ENCODE results near the gene CFAP61.

The CFAP61 gene

DNA sequence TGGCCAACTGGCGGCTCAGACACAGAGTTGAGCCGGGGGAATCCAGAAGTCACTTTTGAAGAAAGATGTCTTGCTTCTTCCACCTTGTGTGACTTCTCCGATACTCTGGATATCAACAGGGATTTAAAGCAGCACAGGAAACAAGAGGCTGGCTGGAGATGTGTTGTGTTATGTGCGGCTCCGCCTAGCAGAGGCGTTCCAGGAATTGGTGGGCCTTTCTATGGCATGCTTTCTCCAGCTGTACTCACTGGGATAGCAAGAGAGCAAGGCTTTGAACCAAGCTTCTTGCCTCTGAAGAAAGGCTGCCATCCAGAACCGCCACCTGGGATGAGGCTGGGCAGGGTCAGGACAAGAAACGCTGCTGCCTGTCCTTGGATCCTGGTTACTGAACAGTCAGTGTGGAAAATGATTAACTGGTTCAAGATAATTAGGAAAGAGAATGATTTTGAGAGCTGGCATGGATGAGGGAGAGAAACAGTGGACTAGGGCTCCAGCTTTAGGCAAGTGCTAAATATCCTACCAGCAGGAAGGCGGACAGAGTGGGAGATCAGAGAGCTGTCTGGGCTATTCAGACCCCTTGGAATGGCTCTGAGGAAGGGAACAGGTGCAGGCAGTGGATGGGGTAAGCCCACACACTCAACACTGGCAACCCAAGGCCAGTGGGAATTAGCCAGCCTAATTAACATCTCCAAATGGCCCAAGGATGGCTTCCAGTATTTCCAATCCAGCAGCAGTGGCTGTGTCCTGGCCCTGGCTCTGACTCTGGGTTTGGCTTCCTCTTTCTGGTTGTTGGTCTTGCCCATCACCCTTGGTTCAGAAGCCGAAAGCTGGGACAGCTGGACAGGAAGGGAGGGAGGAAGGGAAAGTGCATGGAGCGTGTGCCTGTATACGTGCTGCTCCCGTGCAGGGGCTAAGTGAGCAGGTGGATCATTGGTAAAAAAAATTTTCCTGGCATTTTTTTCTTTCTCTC is 347.5 kb downstream of the CFAP61 start (continued):
- TF ChIP-seq ZNF214 (tag by site-specific recombination; IDR thresholded peaks at IDR 0.05; ENCODE audit: borderline replicate concordance), result no peak
- TF ChIP-seq ZNF792 (tag by site-specific recombination; IDR thresholded peaks at IDR 0.05), result no peak

DNA sequence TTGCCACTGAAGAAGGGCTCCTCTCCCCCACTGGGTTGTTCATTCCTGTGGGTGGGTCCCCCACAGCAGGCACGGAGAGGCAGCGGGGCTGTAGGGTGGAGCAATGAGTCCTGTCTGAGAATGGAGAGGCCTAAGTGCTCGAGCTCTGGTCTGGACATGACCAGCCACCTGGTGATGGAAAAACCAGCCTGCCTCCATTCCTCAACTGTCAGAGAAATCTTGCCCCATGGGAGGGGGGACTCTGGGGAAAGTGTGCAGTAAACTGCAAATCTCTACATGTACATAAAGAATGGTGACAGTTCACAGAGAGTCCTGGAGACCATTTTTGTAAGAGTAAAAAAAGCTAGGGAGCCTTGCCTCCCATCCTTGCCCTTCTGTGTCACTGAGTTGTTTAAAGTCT is 349.7 kb downstream of the CFAP61 start:
- no peaks in the 10 kb centered on the region for H3K4me1 ChIP-seq (ENCODE audit: control insufficient read depth, insufficient read depth, low read length)
- TF ChIP-seq, protein P1, sequence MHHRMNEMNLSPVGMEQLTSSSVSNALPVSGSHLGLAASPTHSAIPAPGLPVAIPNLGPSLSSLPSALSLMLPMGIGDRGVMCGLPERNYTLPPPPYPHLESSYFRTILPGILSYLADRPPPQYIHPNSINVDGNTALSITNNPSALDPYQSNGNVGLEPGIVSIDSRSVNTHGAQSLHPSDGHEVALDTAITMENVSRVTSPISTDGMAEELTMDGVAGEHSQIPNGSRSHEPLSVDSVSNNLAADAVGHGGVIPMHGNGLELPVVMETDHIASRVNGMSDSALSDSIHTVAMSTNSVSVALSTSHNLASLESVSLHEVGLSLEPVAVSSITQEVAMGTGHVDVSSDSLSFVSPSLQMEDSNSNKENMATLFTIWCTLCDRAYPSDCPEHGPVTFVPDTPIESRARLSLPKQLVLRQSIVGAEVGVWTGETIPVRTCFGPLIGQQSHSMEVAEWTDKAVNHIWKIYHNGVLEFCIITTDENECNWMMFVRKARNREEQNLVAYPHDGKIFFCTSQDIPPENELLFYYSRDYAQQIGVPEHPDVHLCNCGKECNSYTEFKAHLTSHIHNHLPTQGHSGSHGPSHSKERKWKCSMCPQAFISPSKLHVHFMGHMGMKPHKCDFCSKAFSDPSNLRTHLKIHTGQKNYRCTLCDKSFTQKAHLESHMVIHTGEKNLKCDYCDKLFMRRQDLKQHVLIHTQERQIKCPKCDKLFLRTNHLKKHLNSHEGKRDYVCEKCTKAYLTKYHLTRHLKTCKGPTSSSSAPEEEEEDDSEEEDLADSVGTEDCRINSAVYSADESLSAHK (tag by site-specific recombination; IDR thresholded peaks at IDR 0.05), result no peak
- TF ChIP-seq KLF1 (tag by site-specific recombination; IDR thresholded peaks at IDR 0.05) (no peak), HOXC10 (CRISPR knock-in tag; IDR thresholded peaks at IDR 0.05) (no peak), ZFP37 (tag by site-specific recombination; IDR thresholded peaks at IDR 0.05) (no peak), ZFP41 (tag by site-specific recombination; IDR thresholded peaks at IDR 0.05; ENCODE audit: borderline replicate concordance) (no peak), ZNF776 (tag by site-specific recombination; IDR thresholded peaks at IDR 0.05; ENCODE audit: borderline replicate concordance) (no peak), KLF9 (tag by site-specific recombination; IDR thresholded peaks at IDR 0.05; ENCODE audit: low read depth) (no peak), TCF7L2 (IDR thresholded peaks at IDR 0.05; ENCODE audit: borderline replicate concordance, low read depth, low read length) (no peak), ZNF366 (tag by site-specific recombination; conservative IDR thresholded peaks at IDR 0.05) (no peak), ZNF514 (tag by site-specific recombination; IDR thresholded peaks at IDR 0.05) (no peak), TRIM28 (IDR thresholded peaks at IDR 0.05; ENCODE audit: borderline replicate concordance, low read length) (no peak)
- TF ChIP-seq, protein P2, sequence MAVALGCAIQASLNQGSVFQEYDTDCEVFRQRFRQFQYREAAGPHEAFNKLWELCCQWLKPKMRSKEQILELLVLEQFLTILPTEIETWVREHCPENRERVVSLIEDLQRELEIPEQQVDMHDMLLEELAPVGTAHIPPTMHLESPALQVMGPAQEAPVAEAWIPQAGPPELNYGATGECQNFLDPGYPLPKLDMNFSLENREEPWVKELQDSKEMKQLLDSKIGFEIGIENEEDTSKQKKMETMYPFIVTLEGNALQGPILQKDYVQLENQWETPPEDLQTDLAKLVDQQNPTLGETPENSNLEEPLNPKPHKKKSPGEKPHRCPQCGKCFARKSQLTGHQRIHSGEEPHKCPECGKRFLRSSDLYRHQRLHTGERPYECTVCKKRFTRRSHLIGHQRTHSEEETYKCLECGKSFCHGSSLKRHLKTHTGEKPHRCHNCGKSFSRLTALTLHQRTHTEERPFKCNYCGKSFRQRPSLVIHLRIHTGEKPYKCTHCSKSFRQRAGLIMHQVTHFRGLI (tag by site-specific recombination; IDR thresholded peaks at IDR 0.05), result no peak
- POLR2A ChIA-PET, result no interaction called here

DNA sequence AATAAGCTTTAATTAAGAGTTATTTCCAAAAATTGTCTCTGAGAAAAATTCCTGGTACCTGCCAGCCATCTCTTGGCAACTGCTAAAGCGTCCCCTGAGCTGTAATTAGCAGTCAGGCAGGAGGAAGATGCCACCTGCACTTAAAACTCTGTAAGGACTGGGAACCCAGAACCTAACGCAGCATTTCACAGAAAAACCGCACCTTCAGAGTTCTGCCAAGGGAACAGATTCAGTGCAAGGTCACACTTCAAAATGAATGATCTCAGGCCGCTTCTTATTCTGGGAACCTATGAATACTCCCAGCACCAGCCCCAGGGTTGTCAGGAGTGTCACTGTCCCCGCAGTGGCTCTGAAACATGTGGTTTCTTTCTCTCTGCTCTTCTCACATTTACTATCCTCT is 352.3 kb downstream of the CFAP61 start:
- POLR2A ChIA-PET, result no interaction called here
- CTCF ChIA-PET, result interaction anchor here (0.7 kb wide), 1 partner anchor 1191 kb away, joined by 4 read pairs; no protein-coding TSS in a partner anchor

More for the DNA sequence above, 349.7 kb downstream of the CFAP61 start:
- Histone ChIP-seq H3K36me3 (ENCODE audit: control insufficient read depth in 2 of 2, insufficient read depth in 1 of 2, low read length in 2 of 2) (no peaks in the 10 kb centered on the region), H3K4me3 (ENCODE audit: low read depth, low read length) (no peak overlapping the region), H3K9me3 (ENCODE audit: control insufficient read depth, insufficient read depth, low read depth, low read length) (no peaks in the 10 kb centered on the region), H3K27ac (ENCODE audit: extremely low read depth, low read depth, low read length) (no peak overlapping the region)
- CTCF ChIA-PET, result no interaction called here

DNA sequence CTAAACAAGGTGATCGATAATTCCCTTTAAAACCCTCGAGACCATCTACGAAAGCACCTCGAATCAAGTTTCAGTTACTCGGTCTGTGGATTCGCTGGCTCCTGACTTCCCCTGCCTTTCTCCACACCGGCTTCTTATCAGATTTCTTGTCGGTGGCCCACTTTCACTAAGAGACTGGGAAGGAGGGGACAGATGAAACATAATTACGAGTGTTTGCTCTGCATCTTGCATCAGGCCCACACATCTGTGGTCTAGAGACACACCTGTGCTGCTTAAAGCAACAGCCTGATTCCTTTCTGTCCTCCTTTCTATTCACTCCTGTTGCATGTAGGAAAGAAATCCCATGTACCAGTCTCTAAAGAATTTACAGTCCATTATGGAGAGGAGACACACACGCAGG is 353.3 kb downstream of the CFAP61 start:
- Histone ChIP-seq H3K36me3 (ENCODE audit: control insufficient read depth in 2 of 2, insufficient read depth in 1 of 2, low read length in 2 of 2) (no peaks in the 10 kb centered on the region), H3K4me3 (ENCODE audit: low read depth, low read length) (no peak overlapping the region), H3K9me3 (ENCODE audit: control insufficient read depth, insufficient read depth, low read depth, low read length) (no peaks in the 10 kb centered on the region), H3K4me1 (ENCODE audit: control insufficient read depth, insufficient read depth, low read length) (no peaks in the 10 kb centered on the region; the same call in 1 of the 2 replicates), H3K27ac (ENCODE audit: extremely low read depth, low read depth, low read length) (no peak overlapping the region)
- ChIA-PET POLR2A (no interaction called here), CTCF (interaction anchor here (1.2 kb wide), 1 partner anchor 189 kb away, joined by 6 read pairs; no protein-coding TSS in a partner anchor)
- TF ChIP-seq ZNF146 (tag by site-specific recombination; IDR thresholded peaks at IDR 0.05) (no peak), ZNF48 (tag by site-specific recombination; IDR thresholded peaks at IDR 0.05) (no peak), REPIN1 (tag by site-specific recombination; IDR thresholded peaks at IDR 0.05; ENCODE audit: low read depth) (no peak), ZNF548 (tag by site-specific recombination; IDR thresholded peaks at IDR 0.05) (no peak), ZNF174 (tag by site-specific recombination; IDR thresholded peaks at IDR 0.05) (no peak), ZNF133 (tag by site-specific recombination; IDR thresholded peaks at IDR 0.05) (no peak)
- TF ChIP-seq, protein P3, sequence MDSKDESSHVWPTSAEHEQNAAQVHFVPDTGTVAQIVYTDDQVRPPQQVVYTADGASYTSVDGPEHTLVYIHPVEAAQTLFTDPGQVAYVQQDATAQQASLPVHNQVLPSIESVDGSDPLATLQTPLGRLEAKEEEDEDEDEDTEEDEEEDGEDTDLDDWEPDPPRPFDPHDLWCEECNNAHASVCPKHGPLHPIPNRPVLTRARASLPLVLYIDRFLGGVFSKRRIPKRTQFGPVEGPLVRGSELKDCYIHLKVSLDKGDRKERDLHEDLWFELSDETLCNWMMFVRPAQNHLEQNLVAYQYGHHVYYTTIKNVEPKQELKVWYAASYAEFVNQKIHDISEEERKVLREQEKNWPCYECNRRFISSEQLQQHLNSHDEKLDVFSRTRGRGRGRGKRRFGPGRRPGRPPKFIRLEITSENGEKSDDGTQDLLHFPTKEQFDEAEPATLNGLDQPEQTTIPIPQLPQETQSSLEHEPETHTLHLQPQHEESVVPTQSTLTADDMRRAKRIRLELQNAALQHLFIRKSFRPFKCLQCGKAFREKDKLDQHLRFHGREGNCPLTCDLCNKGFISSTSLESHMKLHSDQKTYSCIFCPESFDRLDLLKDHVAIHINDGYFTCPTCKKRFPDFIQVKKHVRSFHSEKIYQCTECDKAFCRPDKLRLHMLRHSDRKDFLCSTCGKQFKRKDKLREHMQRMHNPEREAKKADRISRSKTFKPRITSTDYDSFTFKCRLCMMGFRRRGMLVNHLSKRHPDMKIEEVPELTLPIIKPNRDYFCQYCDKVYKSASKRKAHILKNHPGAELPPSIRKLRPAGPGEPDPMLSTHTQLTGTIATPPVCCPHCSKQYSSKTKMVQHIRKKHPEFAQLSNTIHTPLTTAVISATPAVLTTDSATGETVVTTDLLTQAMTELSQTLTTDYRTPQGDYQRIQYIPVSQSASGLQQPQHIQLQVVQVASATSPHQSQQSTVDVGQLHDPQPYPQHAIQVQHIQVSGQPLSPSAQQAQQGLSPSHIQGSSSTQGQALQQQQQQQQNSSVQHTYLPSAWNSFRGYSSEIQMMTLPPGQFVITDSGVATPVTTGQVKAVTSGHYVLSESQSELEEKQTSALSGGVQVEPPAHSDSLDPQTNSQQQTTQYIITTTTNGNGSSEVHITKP (tag by site-specific recombination; IDR thresholded peaks at IDR 0.05), result no peak

More for the DNA sequence above, 352.3 kb downstream of the CFAP61 start:
- Histone ChIP-seq H3K9me3 (ENCODE audit: control insufficient read depth, insufficient read depth, low read depth, low read length) (no peaks in the 10 kb centered on the region), H3K4me1 (ENCODE audit: control insufficient read depth, insufficient read depth, low read length) (no peaks in the 10 kb centered on the region; the same call in 1 of the 2 replicates), H3K27ac (ENCODE audit: extremely low read depth, low read depth, low read length) (no peak overlapping the region), H3K4me3 (ENCODE audit: low read depth, low read length) (no peak overlapping the region), H3K36me3 (ENCODE audit: control insufficient read depth in 2 of 2, insufficient read depth in 1 of 2, low read length in 2 of 2) (no peaks in the 10 kb centered on the region)
- TF ChIP-seq EGR2 (tag by site-specific recombination; IDR thresholded peaks at IDR 0.05; ENCODE audit: low read depth), result no peak
- no peak for TF ChIP-seq KLF8 (tag by site-specific recombination; IDR thresholded peaks at IDR 0.05)
- TF ChIP-seq ZNF843 (tag by site-specific recombination; IDR thresholded peaks at IDR 0.05), result no peak
- no peak for TF ChIP-seq SP3 (tag by site-specific recombination; IDR thresholded peaks at IDR 0.05)
